Globus pallidus (tissue), 1 donor: ENCODE results near the gene CCNO.

Experiments
- DNase-seq: peaks from one replicate; pipeline ENCODE4 v3.0.0-alpha.2; 2015; ENCODE audit warnings: low spot score

The CCNO gene, protein sequence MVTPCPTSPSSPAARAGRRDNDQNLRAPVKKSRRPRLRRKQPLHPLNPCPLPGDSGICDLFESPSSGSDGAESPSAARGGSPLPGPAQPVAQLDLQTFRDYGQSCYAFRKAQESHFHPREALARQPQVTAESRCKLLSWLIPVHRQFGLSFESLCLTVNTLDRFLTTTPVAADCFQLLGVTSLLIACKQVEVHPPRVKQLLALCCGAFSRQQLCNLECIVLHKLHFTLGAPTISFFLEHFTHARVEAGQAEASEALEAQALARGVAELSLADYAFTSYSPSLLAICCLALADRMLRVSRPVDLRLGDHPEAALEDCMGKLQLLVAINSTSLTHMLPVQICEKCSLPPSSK

DNA sequence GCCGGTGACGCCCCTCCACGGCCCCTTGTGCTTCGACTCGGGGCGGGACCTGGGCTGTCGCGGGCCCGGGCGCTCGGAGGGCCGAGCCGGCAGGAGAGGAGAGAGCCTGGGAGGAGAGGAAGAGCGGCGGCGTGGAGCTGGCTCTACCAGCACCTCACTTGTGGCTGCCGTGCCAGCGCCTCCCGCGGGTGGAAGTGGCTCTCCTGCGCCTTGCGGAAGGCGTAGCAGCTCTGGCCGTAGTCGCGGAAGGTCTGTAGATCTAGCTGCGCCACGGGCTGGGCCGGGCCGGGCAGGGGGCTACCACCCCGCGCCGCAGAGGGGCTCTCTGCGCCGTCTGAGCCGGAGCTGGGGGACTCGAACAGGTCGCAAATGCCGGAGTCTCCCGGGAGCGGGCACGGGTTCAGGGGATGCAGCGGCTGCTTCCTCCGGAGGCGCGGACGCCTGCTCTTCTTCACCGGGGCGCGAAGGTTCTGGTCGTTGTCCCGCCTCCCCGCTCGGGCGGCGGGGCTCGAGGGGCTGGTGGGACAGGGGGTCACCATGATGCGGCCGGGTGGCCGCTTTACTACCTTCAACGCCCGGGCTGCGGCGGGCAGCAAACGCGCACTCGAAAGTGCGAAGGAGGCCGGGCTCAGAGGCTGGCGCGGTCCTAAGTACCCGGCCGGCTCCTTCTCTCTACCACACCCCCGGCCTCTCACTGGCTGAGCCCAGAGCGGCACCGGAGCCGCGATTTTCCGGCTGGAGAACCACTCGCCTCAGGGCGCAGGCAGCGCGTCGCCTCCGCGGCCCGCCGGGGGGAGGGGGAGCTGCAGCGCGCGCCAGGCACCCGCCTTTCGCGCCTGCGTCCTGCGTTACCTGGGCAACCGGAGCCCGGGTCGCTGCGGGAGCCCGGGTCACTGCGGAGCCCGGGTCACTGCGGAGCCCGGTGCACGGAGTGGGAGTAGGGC lies at the start of gene CCNO:
TSS of gene CCNO (minus strand) at position 624 of the 944 bp plus-strand sequence. CDS start at position 539, 85 bp downstream.
- peak; percentile 20 for DNase-seq

DNA sequence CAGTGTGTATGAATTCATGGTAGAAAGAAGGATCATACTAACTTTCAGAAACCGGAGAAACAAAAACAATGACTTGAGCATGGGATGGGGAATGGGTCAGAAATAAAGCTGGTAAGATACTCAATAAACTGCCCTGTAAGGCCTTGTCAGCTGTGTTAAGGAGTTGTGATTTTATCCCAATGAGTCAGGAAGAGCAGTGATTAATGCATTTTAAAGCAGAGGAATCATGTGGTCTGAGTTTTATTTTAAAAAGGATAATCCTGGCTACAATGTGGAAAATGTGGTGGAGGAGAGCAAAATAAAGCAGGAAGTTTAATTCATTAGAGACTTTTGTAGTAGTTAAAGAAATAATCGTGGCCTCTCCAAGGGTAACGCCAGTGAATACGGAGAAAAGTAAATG lies 45.4 kb upstream of the CCNO start:
- no peak for DNase-seq

DNA sequence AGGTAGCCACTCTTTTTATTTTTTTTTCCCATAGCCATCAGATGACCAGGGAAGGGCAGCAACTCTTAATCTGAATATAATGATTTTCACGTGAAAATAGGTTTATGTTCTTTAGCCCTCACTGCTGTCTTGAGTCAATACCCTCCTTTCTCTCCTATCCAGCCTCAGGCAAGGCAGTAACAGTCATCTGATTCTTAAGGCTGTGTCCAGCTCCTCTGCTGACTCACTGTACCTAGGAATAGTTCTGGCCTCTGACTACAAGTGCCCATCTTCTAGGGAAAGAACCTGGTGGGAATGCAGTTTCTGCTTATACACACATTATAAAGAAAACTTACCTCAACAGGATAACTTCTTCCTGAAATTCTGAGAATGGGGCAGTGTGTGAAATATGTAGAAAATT lies 43.4 kb upstream of the CCNO start:
- no peak for DNase-seq

DNA sequence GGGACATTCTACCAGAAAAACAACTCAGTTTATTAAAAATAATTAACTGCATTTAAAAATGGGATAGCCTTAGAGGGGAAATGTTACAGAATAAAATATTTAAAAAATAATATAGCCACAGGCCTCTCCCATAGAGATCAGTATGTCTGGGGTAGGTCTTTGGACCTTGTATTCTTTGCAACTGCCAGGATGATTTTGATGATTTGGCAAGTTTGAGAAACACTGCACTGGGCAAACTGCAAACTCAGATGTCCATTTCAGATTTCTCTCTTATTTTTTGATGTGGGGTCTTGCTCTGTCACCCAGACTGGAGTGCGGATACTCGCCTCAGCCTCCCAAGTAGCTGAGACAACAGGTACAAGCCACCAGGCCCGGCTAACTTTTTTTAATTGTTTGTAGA lies 24.9 kb upstream of the CCNO start:
- no peak for DNase-seq

DNA sequence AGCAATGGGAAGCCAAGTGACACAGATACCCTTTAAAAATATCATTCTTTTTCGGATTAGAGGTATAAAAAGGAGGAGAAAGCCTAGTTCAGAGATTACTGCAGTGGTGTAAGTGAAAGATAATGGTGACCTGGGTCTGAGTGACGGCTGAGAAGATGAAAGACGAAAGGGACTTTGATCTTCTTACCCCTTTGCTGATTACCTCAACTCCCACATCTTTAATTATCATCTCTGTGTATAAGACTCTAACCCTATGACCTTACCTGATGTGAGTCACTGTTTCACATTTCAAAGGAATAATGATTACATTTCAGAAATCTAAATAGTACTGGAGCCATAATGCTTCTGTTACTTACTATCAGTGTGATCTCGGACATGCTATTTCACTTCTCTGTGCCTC lies 21.4 kb upstream of the CCNO start:
- no peak for DNase-seq

DNA sequence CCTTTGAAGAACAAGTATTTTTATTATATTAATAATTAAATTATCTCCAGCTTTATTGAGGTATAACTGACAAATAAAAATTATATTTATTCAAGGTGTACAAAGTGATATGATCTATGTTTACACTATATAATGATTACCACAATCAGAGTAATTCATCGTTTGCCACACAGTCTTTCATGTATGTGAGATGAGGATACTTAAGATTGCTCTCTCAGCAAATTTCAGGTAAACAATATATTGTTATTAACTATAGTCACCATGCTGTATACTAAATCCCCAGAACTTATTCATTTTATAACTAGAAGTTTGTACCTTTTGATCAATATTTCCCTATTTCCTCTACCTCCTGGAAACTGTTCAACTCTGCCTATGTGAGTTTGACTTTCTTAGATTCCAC lies 16.7 kb upstream of the CCNO start:
- DNase-seq: no peak

DNA sequence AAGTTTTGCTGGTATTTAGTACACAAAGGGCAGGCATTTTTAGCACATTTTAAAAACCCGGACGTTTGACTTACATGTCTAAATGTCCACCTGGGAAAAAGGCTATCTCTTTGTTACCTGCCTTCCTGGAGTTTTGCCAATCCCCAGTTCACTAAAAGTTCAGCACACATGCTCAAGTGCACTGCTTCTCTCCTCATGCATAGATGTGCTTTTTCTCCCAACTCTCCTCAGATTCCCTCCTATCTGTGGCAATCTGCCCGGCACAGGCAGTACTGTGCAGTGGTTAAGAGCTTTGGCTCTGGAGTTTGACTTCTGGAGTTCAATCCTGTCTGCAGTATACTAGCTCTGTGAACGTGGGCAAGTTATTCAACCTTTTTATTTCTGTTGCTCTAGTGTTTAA lies 8.3 kb upstream of the CCNO start:
- DNase-seq: no peak

DNA sequence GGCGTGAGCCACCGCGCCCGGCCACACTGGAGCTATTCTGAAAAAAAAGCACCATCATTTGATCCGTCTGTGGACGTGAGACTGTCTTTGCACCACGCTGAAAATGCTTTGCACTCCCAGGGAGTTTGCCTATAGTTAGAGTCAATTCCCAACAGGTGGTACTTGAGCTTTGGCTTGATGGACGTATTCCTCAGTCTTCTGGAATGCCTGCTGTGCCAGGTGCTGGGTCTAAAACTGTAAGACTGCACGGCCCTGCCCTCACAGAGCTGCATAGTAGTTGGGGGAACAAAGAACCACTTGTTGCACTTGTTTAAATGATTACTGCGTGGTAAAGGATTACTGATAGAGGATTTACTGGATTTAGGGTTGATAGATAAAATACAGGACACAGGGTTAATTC lies 3.4 kb upstream of the CCNO start:
- DNase-seq: no peak

DNA sequence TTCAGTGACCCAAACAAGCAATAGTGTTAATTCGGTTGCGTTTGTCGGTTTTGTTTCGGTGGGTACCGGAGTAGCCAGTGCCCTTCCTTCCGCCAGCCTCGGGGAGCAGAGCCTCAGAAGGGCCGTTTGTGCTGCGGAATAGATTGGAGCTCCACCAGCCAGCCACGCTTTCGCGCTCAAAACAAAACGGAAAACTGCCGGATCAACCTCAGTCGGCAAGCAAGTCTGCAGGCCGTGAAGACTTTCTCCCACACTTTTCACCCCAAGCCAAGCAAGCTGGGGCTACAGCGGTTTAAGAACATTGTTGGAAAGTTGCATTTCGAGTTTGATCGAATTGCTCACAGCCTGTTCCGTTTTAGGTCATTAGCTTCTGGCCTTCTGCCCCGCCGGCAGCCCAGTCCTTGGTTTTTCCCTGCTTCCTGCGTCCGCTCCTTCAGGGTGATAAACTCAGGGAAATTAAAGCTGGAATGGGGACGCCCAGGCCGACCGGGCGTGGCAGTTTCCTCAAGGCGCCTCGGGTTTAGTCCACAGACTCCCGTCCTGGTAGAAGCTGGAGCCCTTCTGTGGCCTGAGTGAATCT lies 803 bp upstream of the CCNO start:
- no peak for DNase-seq

DNA sequence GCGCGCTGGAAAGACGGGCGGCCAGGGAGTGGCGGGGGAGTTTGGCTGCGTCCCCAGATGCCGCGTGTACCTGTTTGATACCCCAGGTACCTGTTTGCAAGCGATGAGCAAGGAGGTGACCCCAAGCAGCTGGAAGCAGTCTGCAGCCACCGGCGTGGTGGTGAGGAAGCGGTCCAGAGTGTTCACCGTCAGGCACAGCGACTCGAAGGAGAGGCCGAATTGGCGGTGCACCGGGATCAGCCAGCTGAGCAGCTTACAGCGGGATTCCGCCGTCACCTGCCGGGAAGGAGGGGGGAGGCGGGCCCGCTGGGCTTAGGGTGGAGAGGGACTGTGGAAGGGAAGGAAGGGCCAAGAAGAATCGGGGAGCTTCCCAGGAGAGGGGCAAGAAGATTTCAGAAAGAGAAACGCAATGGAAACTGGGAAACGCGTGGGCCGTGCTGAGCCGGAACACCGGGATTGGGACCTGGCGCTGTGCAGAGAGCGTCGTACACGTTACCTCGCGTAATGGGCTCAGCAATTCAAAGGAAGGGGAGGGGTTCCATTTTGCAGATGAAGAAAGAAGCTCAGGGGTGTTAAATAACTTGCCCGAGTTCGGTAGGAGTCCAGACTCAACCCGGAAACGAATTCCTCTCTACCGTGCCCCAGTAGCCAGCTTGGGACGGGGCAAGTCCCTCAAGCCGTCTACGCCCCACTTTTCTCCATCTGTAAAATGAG lies 980 bp downstream of the CCNO start:
- no peak for DNase-seq

DNA sequence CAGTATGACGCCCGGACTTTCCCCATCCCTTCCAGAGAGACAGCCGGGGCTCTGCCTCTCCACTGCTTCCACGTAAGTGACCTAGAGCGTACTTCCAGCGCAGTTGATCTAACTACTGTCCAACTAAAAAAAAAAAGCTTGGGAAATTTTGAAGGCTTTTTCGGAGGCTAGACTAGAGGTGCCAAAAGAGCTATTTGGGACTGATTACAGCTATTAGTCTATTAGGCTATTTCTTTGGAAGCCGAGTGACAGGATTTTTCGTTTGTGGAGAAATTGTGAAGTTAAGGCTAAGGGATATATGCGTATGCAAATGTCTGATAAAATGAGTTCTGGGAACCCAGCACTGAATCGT lies 1.5 kb downstream of the CCNO start:
- DNase-seq: no peak

DNA sequence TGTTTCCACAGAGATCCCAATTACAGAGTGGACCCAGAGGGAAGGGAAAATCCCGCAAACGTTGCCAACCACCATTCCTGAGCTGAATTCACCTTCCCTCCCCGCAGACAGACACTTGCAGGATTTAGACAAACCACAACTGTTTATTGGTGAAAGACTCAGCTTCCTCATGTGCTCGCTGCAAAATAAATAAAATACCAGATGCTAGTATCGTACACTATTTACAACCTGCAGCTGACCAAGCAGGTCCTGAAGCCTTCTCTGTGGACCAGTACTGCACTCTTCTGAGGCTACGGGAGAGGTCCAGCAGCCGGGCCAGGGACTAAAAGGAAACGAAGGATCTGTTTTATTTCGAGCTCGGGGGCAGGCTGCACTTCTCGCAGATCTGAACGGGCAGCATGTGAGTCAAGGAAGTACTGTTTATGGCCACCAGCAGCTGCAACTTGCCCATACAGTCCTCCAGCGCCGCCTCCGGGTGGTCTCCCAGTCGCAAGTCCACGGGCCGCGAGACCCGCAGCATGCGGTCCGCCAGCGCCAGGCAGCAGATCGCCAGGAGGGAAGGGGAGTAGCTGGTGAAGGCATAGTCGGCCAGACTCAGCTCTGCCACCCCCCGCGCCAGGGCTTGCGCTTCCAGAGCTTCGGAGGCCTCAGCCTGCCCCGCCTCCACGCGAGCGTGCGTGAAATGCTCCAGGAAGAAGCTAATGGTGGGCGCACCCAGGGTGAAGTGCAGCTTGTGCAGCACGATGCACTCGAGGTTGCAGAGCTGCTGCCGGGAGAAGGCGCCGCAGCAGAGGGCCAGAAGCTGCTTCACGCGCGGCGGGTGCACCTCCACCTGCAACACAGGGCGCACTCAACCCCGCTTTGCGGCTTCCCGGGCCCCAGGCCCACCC lies 2.1 kb downstream of the CCNO start:
- no peak for DNase-seq

DNA sequence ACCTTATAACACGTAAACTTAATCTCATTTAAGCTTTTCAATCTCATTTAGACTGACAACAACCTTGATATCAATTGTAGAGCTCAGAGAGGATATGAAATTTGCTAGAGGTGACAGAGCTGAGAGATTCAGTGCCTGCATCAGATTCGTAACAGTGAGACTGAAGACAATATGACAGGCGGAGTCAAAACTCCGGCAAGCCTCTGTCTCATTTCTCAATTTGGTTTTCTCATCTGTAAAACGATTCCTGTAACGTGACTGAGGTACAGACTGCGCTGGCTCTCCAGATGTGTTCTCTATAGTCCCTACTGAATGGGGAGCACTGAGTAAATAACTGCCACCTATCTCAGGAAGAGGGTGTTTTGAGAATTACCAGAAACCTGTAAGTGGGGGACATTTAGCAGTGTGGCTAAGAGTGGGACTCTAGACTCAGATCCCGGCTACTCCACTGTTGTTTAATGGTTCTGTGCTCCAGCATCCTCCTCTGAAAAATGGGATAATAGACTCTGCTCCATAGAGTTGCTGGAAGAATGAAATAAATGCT lies 3.2 kb downstream of the CCNO start:
- no peak for DNase-seq

DNA sequence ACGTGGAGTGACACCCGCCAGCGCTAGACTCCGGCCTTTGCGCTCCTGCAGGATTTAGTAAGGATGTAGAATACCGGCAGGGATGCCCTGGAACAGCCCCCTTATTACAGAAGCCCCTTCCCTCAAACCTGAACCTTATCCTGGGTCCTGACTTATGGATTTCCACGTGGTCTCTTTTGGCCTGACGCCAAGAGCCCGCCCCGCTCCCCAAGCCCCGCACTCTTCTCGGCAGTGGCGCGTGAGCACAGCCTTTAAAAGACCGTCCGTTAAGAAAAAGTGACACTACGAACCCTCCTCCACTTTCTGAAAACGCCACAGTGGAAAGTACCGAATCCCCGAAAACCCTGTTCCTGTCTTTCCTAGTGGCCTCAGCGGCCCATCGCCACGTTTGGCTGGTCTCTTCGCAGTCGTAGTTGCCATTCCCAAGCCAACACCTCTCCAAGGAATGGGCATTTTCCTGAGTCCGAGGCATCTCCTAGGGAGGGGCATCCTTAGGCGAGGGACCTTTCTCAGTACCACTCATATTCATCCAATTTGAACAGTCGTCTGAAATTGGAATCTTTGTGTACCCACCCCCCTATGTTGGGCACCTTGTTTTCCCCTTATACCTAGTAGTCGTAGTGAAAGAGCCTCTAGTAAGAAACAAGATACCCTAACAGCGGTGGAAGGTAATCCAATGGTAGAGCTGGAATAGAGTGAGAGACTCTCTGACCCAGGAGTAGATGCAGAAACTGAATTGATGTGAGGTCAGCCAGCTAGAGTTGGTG lies 5.6 kb downstream of the CCNO start:
- DNase-seq: no peak

DNA sequence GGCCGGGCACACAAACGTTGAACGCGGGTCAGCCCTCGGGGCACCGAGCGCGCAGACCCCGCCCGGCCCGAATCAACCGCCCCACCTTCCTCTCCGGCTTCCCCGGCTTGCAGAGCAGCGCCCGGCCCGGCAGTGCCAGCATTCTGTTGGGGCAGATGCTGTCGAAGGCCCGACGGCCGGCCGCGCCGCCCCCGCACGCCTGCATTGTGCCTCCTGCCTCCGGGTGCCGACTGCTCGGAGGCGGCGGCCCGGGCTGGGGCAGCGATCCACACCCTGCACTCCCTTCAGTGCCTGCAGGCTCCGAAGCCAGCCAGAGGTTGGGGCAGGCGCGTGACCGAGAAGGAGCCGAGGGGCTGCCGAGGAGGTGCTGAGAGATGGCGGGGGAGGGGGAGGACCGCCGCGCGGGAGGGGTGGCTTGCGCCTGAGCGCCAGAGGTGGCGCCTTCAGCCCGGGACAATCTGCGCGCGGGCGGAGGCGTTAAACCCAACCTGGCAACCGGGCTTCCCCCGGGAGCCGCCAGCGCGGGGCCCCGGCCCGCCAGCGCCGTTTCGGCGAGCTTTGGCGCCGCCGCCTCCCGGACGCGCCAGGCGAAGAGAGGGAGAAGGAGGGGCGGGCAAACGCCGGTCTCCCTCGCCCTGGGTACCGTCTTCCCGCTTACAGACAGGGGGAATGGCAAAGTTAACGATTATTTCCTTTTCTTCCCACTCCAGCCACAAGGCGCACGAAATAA lies 6.3 kb downstream of the CCNO start, which contains the start of gene MCIDAS:
TSS of gene MCIDAS (minus strand) at position 382 of the 730 bp plus-strand sequence. CDS start at position 205, 177 bp downstream.
- DNase-seq: no peak

DNA sequence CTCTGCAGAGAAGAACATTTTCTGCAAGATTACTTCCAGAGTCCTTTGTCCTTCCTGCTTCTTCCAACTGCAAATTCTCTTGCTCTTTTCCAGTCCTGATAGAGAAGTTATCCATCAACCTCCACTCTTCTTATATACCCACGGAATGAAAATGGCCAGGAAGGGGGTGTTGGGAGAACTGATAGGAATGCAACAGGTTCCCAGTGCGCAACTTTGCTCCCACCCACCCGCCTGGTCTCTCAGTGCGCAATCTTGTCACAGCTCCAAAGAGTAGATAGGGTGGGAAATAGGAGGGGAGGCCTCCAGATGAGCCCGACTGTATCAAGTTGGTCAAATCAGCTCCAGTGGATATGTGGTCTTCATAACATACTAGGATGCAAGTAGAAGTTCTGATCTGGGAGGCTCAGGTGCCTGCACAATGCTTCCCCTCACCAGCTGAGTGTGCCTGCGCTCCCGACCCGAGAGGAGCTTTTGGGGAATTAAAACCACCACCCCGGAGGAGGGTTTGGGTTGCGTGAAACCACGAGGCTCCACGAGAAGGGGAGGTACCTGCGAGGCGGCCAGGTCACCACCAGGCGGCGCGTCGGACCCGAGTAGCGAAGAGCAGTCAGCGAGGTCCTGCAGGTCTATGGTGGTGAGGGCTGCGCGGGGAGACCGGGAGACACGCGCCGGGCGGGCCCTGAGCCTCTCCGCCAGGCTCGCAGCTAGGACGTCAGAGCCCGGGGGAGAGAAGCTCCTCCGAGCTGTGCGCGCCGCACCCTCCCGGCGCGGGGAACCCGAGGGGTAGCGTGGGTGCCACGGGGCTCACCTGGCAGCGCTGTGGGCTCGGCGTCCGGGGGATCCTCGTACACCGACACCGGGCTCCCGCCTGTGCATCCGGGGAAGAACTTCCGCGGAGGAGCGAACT lies 7.1 kb downstream of the CCNO start:
- DNase-seq: no peak

DNA sequence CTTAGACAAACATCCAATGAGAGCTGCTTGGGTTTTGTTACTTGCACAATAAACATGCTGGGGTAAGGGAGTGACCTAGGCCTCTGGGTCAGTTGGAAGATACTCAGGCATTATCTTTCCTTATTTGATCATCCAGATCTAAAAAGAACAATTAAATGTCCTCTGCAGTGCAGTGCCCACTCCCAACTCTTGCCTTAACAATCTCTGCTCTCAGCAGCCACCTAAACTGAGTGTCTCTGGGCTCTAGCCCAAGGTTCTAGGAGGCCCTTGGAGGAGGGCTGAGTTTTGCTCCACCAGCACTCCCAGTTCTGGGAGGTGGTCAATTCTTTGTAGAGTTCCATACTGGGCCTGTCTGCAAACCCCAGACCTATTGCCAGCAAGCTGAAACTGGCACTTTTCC lies 8.1 kb downstream of the CCNO start:
- no peak for DNase-seq

DNA sequence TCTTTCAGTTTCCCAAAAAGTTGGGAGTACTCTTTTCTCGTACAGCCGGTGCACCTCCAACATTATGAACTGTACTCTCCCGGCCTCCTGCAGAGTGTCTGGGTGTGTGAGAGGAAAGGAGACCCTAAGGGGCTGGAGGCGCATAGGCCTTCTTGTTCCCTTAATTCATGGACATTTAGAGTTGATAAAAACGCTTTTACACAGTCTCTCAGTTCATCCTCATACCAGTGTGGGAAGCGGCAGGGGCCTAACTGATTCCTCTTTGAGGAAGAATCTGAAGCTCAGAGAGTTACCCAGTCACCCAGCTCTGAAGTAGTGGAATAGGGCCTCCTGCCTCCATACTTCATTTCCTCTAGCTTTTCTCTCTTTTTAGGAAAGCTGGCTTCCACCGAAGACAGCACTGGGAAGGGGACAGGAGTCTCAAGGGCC lies 9.6 kb downstream of the CCNO start:
- DNase-seq: no peak
